Sigmoid colon (tissue), 4 donors: ENCODE measurements around the gene NCAPG2.

ENCODE experiments used
- POLR2AphosphoS5 ChIP-seq, 4 donors: sonication (generic); formaldehyde crosslinking; IDR thresholded peaks; one replicate each; pipeline ENCODE4 v1.6.1; 2017; ENCODE audit warnings: antibody characterized with exemption in 4 of 4
- TF ChIP-seq, protein P1 (sequence below), 4 experiments: fragments of 450-650 bp in 3 of 4; fragments of 200-600 bp in 1 of 4; IDR thresholded peaks; one replicate each; pipeline ENCODE4 v1.5.1; 2016 to 2019; ENCODE audit warnings: antibody characterized with exemption in 4 of 4, mild to moderate bottlenecking in 3 of 4, moderate library complexity in 2 of 4

DNA sequence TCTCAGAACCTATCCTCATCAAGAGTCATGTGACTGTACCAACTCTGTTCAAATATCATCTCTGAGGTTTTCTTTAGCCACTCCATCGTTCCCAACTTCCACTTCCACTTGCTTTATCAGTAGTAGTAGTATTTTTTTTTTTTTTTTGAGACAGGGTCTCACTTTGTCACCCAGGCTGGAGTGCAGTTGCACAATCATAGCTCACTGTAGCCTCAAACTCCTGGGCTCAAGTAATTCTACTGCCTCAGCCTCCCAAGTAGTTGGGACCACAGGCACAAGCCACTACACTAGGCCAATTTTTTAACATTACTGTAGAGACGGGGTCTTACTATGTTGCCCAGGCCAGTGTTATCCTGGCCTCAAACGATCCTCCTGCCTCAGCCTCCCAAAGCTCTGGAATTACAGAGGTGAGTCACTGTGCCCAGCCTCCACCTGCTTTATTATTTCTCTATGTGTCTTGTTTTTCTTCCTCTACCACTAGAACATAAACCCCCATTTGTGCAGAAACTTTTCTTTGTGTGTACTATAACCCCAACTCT, 5.9 kb downstream of the NCAPG2 start:
- no peak for TF ChIP-seq POLR2AphosphoS5 (IDR thresholded peaks at IDR 0.05)
- TF ChIP-seq, protein P1, sequence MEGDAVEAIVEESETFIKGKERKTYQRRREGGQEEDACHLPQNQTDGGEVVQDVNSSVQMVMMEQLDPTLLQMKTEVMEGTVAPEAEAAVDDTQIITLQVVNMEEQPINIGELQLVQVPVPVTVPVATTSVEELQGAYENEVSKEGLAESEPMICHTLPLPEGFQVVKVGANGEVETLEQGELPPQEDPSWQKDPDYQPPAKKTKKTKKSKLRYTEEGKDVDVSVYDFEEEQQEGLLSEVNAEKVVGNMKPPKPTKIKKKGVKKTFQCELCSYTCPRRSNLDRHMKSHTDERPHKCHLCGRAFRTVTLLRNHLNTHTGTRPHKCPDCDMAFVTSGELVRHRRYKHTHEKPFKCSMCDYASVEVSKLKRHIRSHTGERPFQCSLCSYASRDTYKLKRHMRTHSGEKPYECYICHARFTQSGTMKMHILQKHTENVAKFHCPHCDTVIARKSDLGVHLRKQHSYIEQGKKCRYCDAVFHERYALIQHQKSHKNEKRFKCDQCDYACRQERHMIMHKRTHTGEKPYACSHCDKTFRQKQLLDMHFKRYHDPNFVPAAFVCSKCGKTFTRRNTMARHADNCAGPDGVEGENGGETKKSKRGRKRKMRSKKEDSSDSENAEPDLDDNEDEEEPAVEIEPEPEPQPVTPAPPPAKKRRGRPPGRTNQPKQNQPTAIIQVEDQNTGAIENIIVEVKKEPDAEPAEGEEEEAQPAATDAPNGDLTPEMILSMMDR (IDR thresholded peaks at IDR 0.05): no peak
